Osteocyte (in vitro differentiated cells): ENCODE data around the gene SART1. TPM values are rescaled to one million over a fixed set of nuclear protein-coding genes. Genes with fewer than 3 reads are reported as not detected.
A peak's percentile ranks its signal among the peaks of the same experiment; 100 is the strongest.

ENCODE experiments used
- DNase-seq: peaks from one replicate; pipeline ENCODE4 v3.0.0; 2021; ENCODE audit warnings: mixed read lengths; ENCODE audit not compliant: unreplicated experiment; ENCODE audit errors: extremely low spot score
- H3K27ac Mint-ChIP-seq: one replicate; pipeline ENCODE4 v1.8.0; 2021; ENCODE audit warnings: mild to moderate bottlenecking, mixed read lengths; ENCODE audit not compliant: unreplicated experiment
- H3K27me3 Mint-ChIP-seq: one replicate; pipeline ENCODE4 v1.8.0; 2021; ENCODE audit warnings: mixed read lengths; ENCODE audit not compliant: unreplicated experiment
- H3K36me3 Mint-ChIP-seq: one replicate; pipeline ENCODE4 v1.8.0; 2021; ENCODE audit warnings: mixed read lengths; ENCODE audit not compliant: unreplicated experiment
- H3K4me1 Mint-ChIP-seq: one replicate; pipeline ENCODE4 v1.8.0; 2021; ENCODE audit warnings: mixed read lengths; ENCODE audit not compliant: unreplicated experiment
- H3K4me3 Mint-ChIP-seq: one replicate; pipeline ENCODE4 v1.8.0; 2021; ENCODE audit warnings: mild to moderate bottlenecking, moderate library complexity, mixed read lengths; ENCODE audit not compliant: unreplicated experiment
- H3K9me3 Mint-ChIP-seq: one replicate; pipeline ENCODE4 v1.8.0; 2021; ENCODE audit warnings: mixed read lengths; ENCODE audit not compliant: unreplicated experiment
- CTCF ChIP-seq: fragments of 200-600 bp; sonication (generic); IDR thresholded peaks from 2 replicates; pipeline ENCODE4 v1.5.0; 2021; ENCODE audit warnings: antibody characterized with exemption, mild to moderate bottlenecking, moderate library complexity
- total RNA-seq: library from RNA; stranded (reverse); gene quantifications from 2 replicates; pipeline ENCODE4 v1.2.1, GENCODE V29; 2021

Gene SART1
- total RNA-seq, 1 donor from 2014 or later, result 55.9 TPM

- no peak for TF ChIP-seq CTCF
- Mint-ChIP-seq H3K4me1 (peaks cover 29% of the 10 kb centered on the region), H3K27ac (no peak within 1 kb of the TSS), H3K4me3 (no peak within 1 kb of the TSS), H3K9me3 (no peaks in the 10 kb centered on the region), H3K36me3 (no peaks in the 10 kb centered on the region), H3K27me3 (no peaks in the 10 kb centered on the region)
- DNase-seq, result no peak
Measured at GRCh38 chr11:66011785-66012303, 50.3 kb downstream of the SART1 start, which contains the start of gene CST6. Gene CST6 (plus strand): TSS chr11:66012008. CDS start chr11:66012045, 37 bp downstream.

- no peak for TF ChIP-seq CTCF
- Mint-ChIP-seq H3K4me1 (peaks cover 32% of the 10 kb centered on the region), H3K27me3 (no peaks in the 10 kb centered on the region), H3K9me3 (no peaks in the 10 kb centered on the region), H3K36me3 (no peaks in the 10 kb centered on the region), H3K27ac (no peak overlapping the region), H3K4me3 (no peak overlapping the region)
- DNase-seq, result no peak
Measured at GRCh38 chr11:66012371-66012945, 50.9 kb downstream of the SART1 start.

GRCh38 chr11:66012946-66013761 lies 51.6 kb downstream of the SART1 start:
- DNase-seq, result no peak
- no peaks in the 10 kb centered on the region for H3K9me3 Mint-ChIP-seq
- H3K4me3 Mint-ChIP-seq, result no peak overlapping the region
- H3K27me3 Mint-ChIP-seq, result no peaks in the 10 kb centered on the region
- TF ChIP-seq CTCF, result no peak
- no peaks in the 10 kb centered on the region for H3K36me3 Mint-ChIP-seq
- peaks cover 32% of the 10 kb centered on the region for H3K4me1 Mint-ChIP-seq
- no peak overlapping the region for H3K27ac Mint-ChIP-seq

GRCh38 chr11:66013762-66014100 lies 52.2 kb downstream of the SART1 start:
- Mint-ChIP-seq H3K27ac (no peak overlapping the region), H3K4me1 (peaks cover 32% of the 10 kb centered on the region), H3K9me3 (no peaks in the 10 kb centered on the region), H3K27me3 (no peaks in the 10 kb centered on the region), H3K4me3 (no peak overlapping the region), H3K36me3 (no peaks in the 10 kb centered on the region)
- no peak for TF ChIP-seq CTCF
- no peak for DNase-seq

- peaks cover 32% of the 10 kb centered on the region for H3K4me1 Mint-ChIP-seq
- peak overlapping the region; percentile 87 for H3K27ac Mint-ChIP-seq
- H3K36me3 Mint-ChIP-seq, result no peaks in the 10 kb centered on the region
- no peaks in the 10 kb centered on the region for H3K9me3 Mint-ChIP-seq
- H3K27me3 Mint-ChIP-seq, result no peaks in the 10 kb centered on the region
- H3K4me3 Mint-ChIP-seq, result no peak overlapping the region
- no peak for DNase-seq
- TF ChIP-seq CTCF, result no peak
Measured at GRCh38 chr11:66014804-66015453, 53.4 kb downstream of the SART1 start.
